ENCODE measurements around the gene TNPO2.
"Not testable (repeated sequence)": the region's sequence is repeated elsewhere in the genome, so short reads cannot be mapped to it uniquely, and the experiment has no call there.

TNPO2 gene

GRCh38 chr19:12705169-12705568 is 18.6 kb downstream of the TNPO2 start:
- DNase-seq = no peak

- DNase-seq = no peak
Measured at GRCh38 chr19:12703046-12703445, 20.7 kb downstream of the TNPO2 start.

DNA sequence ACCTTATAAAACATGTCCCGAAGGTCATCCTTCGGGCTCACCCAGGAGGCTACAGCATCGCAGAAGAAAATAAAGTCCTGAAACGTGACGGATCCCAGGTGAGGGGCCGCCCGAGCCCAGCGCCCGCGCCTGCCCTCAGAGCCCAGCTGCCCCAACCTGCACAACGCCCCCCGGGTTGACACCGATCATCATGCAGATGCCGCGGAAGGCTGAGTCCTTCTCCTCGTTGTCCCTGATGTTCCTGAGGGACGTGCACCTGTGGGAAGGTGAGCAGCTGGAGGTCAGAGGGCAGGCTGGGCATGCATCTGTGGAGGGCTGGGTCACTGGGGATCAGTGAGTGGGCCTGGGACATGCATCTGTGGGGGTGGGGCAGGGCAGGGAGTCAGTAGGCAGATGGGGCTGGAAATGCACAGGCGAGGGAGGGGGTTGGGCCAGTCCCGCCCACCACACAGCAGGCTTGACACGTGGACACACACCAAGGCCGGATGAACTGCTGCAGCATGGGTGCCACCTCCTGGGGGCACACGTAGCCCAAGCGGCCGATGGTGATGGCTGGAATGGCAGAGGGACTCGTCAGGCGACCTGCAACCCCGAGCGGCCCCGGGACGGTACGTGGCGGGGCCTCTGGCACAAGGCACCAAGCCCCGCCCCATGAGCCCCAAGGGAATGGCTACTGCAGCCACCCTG is 22.0 kb downstream of the TNPO2 start:
- no peak for DNase-seq

DNA sequence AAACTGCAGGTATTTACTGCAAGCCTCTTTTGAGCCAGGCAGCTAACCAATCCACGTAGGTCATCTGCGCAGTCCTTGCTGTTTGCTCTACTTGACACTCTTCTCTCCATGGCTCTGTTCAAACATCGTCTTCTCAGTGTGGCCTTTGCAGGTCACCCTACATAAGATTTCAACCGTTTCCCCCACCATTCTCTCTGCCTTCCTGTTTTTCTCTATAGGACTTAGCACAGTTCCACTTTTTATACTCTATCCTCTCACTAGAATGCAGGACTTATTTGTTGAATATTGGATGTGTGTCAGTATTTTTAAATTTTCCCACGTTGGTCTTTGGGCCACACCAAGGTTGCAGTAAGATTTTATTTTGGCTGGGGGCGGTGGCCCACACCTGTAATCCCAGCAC is 25.6 kb downstream of the TNPO2 start:
- no peak for DNase-seq

GRCh38 chr19:12697425-12697824 is 26.3 kb downstream of the TNPO2 start:
- not testable (repeated sequence) for DNase-seq

DNA sequence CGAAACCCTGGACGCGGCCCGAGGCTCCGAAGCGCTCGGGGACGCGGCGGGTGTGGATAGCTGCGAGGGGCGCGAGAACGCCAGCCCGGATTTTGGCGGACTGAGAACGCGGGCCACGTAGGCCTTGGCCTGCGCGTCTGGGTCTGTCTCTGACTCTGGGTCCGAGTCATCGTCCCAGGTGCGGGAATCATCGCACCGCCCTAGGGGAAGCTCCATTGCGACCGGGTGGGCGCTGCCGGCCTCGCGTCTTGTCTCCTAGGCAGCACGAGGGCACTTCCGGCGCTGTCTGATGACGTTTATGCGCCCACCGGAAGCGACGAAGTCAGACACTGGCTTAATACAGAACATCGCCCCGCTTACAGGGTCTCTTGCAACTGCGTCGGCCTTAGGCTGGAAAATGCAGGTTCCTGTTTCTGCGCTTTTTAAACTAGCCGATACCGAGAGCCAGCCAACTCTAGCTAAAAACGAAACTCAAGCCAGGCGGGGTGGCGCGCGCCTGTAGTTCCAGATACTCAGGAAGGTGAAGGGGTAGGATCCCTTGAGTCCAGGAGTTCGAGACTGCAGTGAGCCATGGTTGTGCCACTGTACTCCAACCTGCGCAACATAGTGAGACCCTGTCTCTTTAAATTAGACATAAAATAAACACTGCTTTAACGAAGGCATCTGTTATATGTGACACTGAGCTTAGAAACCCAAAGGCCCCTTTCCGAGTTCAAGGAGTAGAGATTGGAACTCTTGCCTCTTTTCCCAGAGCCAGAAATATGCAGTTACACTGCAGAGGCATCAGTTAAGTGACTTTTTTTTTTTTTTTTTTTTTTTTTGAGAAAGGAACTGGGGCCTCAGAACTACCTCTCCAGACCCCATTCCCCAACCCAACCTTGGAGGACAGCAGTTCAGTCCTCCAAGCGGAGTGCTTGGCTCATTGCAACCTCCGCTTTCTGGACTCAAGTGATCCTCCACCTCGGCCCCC is 27.1 kb downstream of the TNPO2 start, which contains the start of gene FBXW9:
Gene FBXW9 (minus strand): TSS at position 266 of the 970 bp plus-strand sequence. CDS start 50 bp downstream, at position 216.
- peak; percentile 90 to 97 (median 94) for DNase-seq

- no peak for DNase-seq
Measured at GRCh38 chr19:12695997-12696365, 27.8 kb downstream of the TNPO2 start.

DNA sequence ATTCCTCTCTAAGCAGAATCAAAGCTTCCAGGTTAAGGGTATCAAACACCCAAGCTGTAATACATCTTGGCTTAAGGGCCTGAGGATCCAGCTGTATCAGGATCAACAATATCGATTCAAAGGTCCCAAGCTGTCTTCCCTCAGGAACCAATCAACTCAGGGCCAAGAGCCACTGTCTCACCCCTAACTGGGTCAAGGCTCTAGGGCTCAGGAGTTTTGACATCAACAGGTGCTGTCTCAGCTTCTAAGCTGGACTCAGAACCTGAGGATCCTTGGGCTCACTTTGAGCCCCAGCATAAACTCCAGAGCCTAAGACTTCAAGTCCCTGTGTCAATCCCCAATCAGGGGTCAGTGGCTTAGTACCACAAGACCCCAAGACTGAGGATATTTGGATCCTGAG is 28.2 kb downstream of the TNPO2 start:
- DNase-seq = no peak

DNA sequence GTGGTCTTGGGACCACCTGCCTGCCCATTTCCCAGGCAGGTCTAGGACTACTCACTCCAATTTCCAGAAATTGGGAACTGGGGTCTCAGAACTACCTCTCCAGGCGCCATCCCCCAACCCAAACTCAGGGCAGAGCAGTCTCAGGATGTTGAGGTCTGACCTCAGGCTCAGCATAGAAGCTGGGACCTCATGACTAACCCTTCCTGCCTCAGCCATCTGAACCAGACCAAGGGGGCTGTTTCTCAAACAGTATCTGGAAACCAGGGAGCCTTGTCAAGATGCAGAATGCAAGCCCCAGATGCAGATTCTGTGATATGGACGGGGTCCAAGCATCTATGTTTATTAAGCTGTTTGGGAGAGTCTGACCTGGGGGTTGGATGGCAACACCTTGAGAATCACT is 28.6 kb downstream of the TNPO2 start:
- DNase-seq = no peak

DNA sequence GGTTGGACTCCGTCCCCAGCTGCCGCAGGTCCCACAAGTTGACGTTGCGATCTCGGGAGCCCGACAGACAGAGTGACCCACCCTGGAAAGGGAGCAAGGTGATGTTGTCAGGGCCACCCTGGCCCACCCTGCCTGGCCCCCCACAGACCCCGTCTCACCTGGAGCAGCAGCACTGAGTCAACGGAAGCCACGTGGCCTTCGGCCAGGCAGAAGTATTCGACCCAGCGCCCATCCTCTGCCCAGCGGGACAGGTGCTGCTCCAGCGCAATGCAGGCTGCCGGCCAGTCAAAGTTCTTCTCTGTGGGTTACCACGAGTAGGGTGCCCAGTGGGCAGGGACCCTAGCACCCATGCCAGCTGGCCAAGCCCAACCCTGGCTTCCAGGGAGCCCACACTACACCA is 29.1 kb downstream of the TNPO2 start:
- DNase-seq = no peak

GRCh38 chr19:12692960-12693359 is 30.8 kb downstream of the TNPO2 start:
- no peak for DNase-seq

- DNase-seq = no peak
Measured at GRCh38 chr19:12689581-12690216, 34.0 kb downstream of the TNPO2 start.

- no peak for DNase-seq
Measured at GRCh38 chr19:12689012-12689411, 34.7 kb downstream of the TNPO2 start.

- DNase-seq = no peak
Measured at GRCh38 chr19:12687496-12688196, 36.1 kb downstream of the TNPO2 start, which contains the start of gene GNG14. GNG14 (plus strand) TSS chr19:12687998; CDS start chr19:12688049, 51 bp downstream.

DNA sequence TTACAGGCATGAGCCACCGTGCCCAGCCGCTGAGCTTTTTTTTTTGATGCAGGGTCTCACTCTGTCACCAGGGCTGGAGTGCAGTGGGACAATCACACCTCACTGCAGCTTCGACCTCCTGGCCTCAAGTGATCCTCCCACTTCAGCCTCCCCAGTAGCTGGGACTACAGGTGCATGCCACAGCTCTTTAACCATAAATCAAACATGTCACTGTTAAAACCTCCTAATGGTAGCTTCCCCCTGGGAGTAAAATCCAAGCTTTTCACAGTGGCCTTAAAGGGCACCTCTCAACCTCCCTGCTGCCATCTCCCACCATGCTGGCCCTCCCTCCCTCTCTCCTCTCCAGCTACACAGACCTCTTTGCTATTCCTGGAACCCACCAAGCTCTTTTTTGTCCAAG is 37.9 kb downstream of the TNPO2 start:
- no peak for DNase-seq

DNA sequence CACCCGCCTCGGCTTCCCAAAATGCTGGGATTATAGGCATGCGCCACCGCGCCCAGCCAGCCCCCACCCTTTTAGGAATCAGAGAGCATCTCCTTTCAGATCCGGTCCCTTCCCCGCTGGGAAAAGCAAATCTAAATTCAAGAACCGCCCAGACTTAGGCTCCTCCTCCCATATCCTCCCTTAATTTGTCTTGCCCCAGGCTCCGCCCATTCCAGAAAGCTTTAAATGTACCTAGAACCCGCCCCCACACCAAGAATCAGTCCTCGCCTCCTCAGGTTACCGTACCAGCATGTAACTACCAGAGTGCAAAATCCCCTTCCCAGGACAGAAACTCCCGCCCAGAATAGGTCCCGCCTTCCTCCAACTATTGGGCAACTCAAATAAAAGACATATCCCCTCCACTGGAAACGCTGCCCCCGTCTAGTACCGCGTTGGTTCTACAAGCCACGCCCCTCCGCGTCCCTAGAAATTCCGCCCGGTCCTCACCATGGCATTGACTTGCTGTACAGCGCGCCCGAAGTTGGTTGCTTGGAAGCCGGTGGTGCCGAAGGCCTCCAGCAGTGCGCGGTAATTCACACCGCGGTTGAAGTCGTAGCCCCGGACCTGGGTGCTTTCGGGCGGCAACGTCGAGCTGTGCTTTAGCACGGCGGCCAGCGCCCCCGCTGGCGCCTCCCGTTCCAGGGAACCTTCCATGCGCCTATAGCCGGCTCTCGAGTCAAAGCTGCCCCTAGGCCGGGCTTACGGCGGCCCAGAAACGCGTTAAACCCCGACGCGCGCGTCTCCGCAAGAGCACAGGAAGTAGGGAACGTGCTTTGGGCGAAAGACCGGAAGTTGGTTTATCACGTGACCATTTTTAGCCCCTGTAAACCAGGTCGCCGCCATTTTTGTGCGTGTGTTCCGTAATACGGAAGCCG is 42.4 kb downstream of the TNPO2 start, which contains the start of gene DHPS:
Gene DHPS (minus strand): TSS at position 807 of the 914 bp plus-strand sequence. CDS start 114 bp downstream, at position 693.
- peak; percentile 80 to 98 (median 89) for DNase-seq

DNA sequence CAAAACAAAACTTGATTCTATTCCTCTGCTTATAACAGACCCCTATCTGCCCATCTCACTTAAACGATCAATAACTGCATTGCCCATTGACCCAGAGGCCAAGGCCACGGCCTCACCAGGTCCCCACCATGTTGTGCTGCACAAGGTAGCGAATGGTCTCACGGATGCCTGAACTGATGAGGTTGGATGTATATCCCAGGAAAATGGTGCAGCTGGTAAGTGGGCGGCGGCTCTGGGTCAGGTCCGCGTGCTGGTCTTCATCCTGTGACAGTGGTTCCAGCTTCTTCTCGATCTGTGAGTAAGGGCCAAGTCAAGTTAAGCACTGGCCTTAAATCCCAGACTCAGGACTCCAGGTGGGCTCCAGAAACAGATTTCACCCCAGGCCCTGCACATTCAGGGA is 43.7 kb downstream of the TNPO2 start:
- no peak for DNase-seq

DNA sequence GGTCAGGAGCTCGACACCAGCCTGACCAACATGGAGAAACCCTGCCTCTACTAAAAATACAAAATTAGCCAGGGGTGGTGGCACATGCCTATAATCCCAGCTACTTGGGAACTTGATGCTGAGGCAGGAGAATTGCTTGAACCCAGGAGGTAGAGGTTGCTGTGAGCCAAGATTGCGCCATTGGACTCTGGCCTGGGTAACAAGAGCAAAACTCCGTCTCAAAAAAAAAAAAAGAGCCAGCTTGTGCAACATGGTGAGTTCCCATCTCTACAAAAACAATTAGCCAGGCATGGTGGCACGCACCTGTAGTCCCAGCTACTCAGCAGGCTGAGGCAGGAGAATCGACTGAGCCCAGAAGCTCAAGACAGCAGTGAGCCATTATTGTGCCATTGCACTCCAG is 45.7 kb downstream of the TNPO2 start:
- not testable (repeated sequence) for DNase-seq

DNA sequence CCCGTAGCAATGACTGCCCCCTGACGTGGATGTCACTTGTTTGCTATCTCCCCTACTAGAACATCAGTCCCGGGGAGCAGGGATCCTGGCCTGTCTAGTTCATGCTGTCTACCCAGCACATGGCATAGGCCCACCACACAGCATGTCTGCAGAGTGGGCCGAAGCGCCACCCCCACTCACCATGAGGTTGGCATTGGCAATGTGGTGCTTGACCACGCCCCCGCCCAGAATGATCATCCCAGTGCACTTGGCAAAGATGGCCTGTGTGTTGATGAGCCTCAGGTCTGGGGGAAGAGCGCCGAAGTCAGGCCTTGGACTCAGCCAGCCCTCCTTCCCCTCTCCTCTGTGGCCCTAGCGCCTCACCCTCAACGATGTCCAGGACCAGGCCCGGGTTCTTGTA is 46.8 kb downstream of the TNPO2 start:
- DNase-seq = no peak

DNA sequence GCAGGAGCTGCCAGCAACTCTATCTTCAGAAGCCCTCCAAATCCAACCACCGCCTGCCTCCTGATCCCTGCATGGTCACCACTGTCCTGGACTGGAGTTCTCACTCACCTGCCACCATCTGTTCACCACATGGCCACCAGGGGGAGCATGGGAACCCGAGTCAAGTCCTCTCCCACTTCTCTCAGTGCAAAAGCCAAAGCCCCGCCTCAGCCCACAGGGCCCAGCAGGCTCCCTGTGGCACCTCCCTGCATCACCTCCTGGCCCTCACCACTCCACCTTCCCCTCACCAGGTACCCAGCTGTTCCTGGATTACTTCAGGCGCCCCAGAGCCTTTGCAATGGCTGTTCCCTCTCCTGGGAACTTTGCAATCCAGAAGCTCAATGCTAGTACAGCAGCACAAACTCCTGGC is 47.3 kb downstream of the TNPO2 start:
- peak; percentile 63 to 82 (median 71) for DNase-seq

- DNase-seq = no peak
Measured at GRCh38 chr19:12675940-12676339, 47.8 kb downstream of the TNPO2 start.

Data from T-helper 1 cell (primary cell).